Measurements from ENCODE around the gene DOC2B. TPM values are rescaled to one million over a fixed set of nuclear protein-coding genes. Genes with fewer than 3 reads are reported as not detected.
"Not testable (repeated sequence)": the region's sequence is repeated elsewhere in the genome, so short reads cannot be mapped to it uniquely, and the experiment has no call there.

Gene DOC2B
- total RNA-seq, 4 donors from 2014 or later = 3.6 to 8.5 (median 6.7) TPM

DNA sequence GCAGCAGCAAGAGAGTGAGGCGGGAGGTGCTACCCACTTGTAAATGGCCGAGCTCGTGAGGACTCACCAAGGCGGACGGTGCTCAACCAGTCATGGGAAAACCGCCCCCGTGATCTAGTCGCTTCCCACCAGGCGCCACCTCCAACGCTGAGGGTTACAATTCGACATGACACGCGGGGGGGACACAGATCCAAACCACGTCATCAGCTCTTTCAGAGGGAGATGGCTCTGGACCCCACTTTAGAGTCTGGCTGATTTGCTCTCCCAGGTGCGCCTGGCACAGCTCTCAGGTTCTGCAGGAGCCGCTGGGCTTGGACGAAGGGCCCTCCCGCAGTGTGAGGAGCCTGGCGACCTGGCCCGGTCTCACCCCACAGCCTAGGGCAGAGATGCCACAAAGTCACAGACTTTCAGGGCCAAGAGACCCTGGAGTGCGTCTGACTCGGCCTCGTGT is 21.1 kb upstream of the DOC2B start:
- Histone ChIP-seq H3K27ac (no peak overlapping the region), H3K27me3 (no peaks in the 10 kb centered on the region), H3K4me1 (peaks cover 0 to 6% of the 10 kb centered on the region in 2 donors), H3K9me3 (no peaks in the 10 kb centered on the region), H3K36me3 (no peaks in the 10 kb centered on the region), H3K4me3 (replicated peaks in 1 of 3) (no peak overlapping the region)
- DNase-seq = no peak
- TF ChIP-seq, protein P1, sequence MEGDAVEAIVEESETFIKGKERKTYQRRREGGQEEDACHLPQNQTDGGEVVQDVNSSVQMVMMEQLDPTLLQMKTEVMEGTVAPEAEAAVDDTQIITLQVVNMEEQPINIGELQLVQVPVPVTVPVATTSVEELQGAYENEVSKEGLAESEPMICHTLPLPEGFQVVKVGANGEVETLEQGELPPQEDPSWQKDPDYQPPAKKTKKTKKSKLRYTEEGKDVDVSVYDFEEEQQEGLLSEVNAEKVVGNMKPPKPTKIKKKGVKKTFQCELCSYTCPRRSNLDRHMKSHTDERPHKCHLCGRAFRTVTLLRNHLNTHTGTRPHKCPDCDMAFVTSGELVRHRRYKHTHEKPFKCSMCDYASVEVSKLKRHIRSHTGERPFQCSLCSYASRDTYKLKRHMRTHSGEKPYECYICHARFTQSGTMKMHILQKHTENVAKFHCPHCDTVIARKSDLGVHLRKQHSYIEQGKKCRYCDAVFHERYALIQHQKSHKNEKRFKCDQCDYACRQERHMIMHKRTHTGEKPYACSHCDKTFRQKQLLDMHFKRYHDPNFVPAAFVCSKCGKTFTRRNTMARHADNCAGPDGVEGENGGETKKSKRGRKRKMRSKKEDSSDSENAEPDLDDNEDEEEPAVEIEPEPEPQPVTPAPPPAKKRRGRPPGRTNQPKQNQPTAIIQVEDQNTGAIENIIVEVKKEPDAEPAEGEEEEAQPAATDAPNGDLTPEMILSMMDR (IDR thresholded peaks at IDR 0.05) = no peak
- no peak for TF ChIP-seq POLR2A (IDR thresholded peaks at IDR 0.05)
- intact Hi-C loops (cut with DNase I) = no loop called here
- 73 to 86% methylated on average over 16 to 18 of the region's 23 CpGs for WGBS, 2 donors

DNA sequence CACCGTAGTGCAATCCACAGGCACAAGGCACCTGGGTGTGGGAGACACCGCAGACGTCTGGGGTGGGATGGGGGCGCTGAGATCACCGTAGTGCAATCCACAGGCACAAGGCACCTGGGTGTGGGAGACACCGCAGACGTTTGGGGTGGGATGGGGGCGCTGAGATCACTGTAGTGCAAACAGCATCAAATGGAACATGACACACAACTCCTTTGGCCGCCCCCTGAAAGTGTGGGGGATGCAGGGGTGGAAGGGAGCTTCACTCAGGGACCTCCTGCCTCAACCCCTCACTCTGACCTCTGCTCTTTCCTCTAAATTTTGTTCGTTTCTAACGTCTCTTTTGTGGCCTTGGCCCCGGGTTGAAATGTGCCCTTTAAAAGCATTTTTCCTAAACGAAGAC is 20.3 kb upstream of the DOC2B start:
- DNase-seq; H3K27me3 ChIP-seq; intact Hi-C loops (cut with DNase I): not testable (repeated sequence)

DNA sequence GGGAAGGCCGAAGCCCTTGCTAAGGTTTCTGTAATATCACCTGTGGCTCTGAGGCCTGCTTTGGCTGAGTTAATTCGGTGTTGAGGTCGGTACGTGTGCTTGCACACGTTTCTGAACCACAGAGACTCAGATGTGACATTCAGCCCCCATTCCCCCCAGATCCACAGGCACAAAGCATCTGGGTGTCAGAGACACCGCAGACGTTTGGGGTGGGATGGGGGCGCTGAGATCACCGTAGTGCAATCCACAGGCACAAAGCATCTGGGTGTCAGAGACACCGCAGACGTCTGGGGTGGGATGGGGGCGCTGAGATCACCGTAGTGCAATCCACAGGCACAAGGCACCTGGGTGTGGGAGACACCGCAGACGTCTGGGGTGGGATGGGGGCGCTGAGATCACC is 19.8 kb upstream of the DOC2B start:
- H3K27me3 ChIP-seq; H3K27ac ChIP-seq; H3K36me3 ChIP-seq; H3K4me1 ChIP-seq; H3K4me3 ChIP-seq (replicated peaks in 1 of 3); intact Hi-C loops (cut with DNase I); H3K9me3 ChIP-seq; DNase-seq: not testable (repeated sequence)
- WGBS, 2 donors = 77 to 82% methylated on average over 5 to 9 of the region's 16 CpGs

More for the DNA sequence above, 20.3 kb upstream of the DOC2B start:
- H3K27ac ChIP-seq; H3K36me3 ChIP-seq; H3K4me1 ChIP-seq; H3K4me3 ChIP-seq (replicated peaks in 1 of 3); H3K9me3 ChIP-seq: not testable (repeated sequence)
- 70 to 74% methylated on average over 6 to 9 of the region's 13 CpGs for WGBS, 2 donors

DNA sequence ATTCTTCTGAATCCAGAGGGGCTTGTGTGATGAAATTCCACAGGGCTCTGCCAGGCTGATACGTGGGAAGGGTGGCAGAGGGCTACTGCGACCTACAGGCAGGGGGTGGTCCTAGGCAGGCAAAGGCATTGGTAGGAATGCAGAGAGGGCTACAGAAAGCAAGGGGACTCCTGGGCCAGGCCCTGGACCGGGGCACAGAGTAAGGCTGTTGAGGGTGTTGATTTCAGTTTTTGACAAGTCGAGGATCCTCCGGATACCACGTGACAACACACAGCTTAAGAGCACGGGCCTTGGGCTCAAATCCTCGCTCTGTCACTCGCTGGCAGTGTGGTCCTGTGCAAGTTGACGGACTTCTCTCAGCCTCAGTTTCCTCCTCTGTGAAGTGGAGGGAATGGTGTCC is 19.1 kb upstream of the DOC2B start:
- Histone ChIP-seq H3K9me3 (no peaks in the 10 kb centered on the region), H3K36me3 (no peaks in the 10 kb centered on the region), H3K4me1 (peaks cover 0 to 6% of the 10 kb centered on the region in 2 donors), H3K27ac (peak overlapping the region in 1 of 3 donors; percentile 17), H3K27me3 (peaks cover 4% of the 10 kb centered on the region), H3K4me3 (replicated peaks in 1 of 3) (no peak overlapping the region)
- TF ChIP-seq, protein P1 (IDR thresholded peaks at IDR 0.05) = no peak
- intact Hi-C loops (cut with DNase I) = no loop called here
- no peak for DNase-seq
- WGBS, 2 donors = 51% methylated on average over 6 to 10 of the region's 10 CpGs

DNA sequence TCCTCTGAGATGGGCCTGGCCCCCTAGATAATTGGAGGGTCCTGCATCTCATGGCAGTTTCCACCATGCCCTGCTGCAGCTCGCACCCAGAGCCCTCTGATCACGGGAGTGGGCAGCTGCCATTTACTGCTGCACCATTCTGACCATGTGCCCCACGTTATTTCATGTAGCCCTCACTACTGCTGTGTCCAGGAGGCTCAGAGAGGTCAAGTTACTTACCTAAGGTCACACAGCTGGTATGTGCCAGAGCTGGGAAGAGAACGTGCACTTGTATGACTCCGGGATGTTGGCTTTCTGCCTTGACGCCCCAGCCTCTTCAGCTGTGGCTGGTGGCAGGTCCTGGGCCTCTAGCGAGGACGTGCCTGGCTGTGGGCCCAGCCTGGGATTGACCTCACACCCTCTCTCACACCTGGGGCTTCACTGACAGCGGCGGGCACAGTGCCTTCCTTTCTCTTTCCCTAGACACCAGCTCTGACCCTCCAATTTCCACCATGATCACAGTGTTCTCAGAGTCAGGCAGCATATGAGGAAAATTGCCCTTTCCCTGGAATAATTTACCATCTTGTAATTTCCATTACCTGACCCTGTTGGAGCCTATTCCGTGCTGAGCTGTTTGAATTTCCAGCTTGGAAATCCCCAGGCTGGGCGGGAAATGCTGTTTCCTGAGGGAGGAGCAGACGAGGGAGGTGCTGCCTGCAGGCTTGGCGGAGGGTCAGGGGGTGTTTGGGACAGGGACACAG is 18.5 kb upstream of the DOC2B start:
- no peaks in the 10 kb centered on the region for H3K9me3 ChIP-seq
- 20 to 32% methylated on average over 9 to 14 of the region's 14 CpGs for WGBS, 2 donors
- H3K36me3 ChIP-seq = no peaks in the 10 kb centered on the region
- intact Hi-C loops (cut with DNase I) = no loop called here
- H3K27me3 ChIP-seq = peaks cover 4% of the 10 kb centered on the region
- H3K27ac ChIP-seq = peak overlapping the region in 1 of 3 donors; percentile 23
- peaks cover 0 to 6% of the 10 kb centered on the region in 2 donors for H3K4me1 ChIP-seq
- no peak for TF ChIP-seq POLR2A (IDR thresholded peaks at IDR 0.05)
- TF ChIP-seq, protein P1 (IDR thresholded peaks at IDR 0.05) = no peak
- peak; percentile 32 to 55 for DNase-seq
- no peak overlapping the region for H3K4me3 ChIP-seq (replicated peaks in 1 of 3)

DNA sequence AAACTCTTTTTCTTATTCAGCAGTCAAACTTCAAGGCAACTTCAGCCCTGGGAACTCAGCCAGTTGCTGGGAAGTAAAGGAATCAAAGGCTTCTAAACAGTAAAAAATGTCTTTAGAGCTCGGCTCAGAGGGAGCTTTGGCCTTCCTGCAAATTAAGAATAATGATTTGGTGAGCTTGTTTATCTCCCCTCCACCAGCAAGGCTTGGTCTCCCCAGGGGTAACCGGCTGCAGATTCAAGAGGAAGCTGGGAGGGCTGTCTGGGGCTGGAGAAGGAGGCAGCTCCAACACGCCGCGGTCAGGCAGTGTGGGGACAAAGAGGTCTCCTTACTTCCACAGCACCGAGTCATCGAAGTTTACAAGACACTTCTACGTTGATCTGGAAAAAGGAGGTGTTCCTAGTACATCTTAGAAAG is 17.7 kb upstream of the DOC2B start:
- 7 to 10% methylated on average over 8 of the region's 8 CpGs for WGBS, 2 donors
- Histone ChIP-seq H3K4me3 (replicated peaks in 1 of 3) (no peak overlapping the region), H3K9me3 (no peaks in the 10 kb centered on the region), H3K36me3 (no peaks in the 10 kb centered on the region), H3K27ac (no peak overlapping the region), H3K27me3 (peaks cover 4% of the 10 kb centered on the region), H3K4me1 (peaks cover 0 to 6% of the 10 kb centered on the region in 2 donors)
- TF ChIP-seq, protein P1 (IDR thresholded peaks at IDR 0.05) = no peak
- no peak for TF ChIP-seq POLR2A (IDR thresholded peaks at IDR 0.05)
- no peak for DNase-seq
- intact Hi-C loops (cut with DNase I) = no loop called here

DNA sequence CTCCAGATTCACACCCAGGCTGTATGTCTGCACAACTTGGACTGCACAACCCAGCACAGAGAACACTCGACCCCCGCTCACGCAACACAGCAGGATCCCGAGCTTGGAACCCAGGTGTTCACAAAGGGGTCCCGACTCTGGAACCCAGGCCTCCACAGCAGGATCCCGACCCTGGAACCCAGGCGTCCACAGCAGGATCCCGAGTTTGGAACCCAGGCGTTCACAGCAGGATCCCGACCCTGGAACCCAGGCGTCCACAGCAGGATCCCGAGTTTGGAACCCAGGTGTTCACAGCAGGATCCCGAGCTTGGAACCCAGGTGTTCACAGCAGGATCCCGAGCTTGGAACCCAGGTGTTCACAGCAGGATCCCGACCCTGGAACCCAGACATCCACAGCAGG is 16.8 kb upstream of the DOC2B start:
- WGBS, 2 donors = 92 to 97% methylated on average over 13 to 15 of the region's 15 CpGs
- H3K4me1 ChIP-seq; H3K36me3 ChIP-seq; H3K27ac ChIP-seq; DNase-seq; H3K27me3 ChIP-seq; H3K4me3 ChIP-seq (replicated peaks in 1 of 3); intact Hi-C loops (cut with DNase I); H3K9me3 ChIP-seq: not testable (repeated sequence)

Measured in thyroid gland (tissue), 4 donors.